Stomach (tissue), 4 donors: ENCODE results near the gene RAB3D.

Experiments
- EP300 ChIP-seq: sonication (generic); formaldehyde crosslinking; IDR thresholded peaks from one replicate; pipeline ENCODE4 v1.6.1; 2017; ENCODE audit warnings: antibody characterized with exemption
- POLR2A ChIP-seq, 4 donors: fragments of 450-650 bp; IDR thresholded peaks; one replicate each; pipeline ENCODE4 v1.6.1; 2016; ENCODE audit warnings: antibody characterized with exemption in 4 of 4, control low read depth in 2 of 4, mild to moderate bottlenecking in 1 of 4, moderate library complexity in 1 of 4
- POLR2AphosphoS5 ChIP-seq, 3 donors: sonication (generic); formaldehyde crosslinking; IDR thresholded peaks; one replicate each; pipeline ENCODE4 v1.6.1; 2016; ENCODE audit warnings: antibody characterized with exemption in 3 of 3
- TF ChIP-seq, protein P1 (sequence below), 7 experiments: fragments of 450-650 bp in 4 of 7; fragments of 200-600 bp in 3 of 7; sonication (generic) in 3 of 7; IDR thresholded peaks; one replicate each; pipeline ENCODE4 v1.5.1; 2016 to 2019; ENCODE audit warnings: antibody characterized with exemption in 7 of 7, control low read depth in 2 of 7, mild to moderate bottlenecking in 1 of 7

DNA sequence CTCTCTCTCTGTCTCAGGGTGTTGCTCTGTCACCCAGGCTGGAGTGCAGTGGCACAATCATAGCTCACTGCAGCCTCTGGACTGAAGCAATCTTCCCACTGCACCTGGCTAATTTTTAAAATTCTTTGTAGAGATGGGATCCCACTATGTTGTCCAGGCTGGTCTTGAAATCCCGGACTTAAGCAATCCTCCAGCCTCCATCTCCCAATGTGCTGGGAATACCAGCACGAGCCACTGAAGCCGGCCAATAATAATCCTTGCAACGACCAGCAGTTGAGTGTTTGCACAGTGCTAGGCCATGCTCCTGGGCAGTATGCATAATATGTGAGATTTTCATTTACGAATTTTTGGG is 45.3 kb upstream of the RAB3D start:
- TF ChIP-seq POLR2AphosphoS5 (IDR thresholded peaks at IDR 0.05), result no peak
- TF ChIP-seq, protein P1, sequence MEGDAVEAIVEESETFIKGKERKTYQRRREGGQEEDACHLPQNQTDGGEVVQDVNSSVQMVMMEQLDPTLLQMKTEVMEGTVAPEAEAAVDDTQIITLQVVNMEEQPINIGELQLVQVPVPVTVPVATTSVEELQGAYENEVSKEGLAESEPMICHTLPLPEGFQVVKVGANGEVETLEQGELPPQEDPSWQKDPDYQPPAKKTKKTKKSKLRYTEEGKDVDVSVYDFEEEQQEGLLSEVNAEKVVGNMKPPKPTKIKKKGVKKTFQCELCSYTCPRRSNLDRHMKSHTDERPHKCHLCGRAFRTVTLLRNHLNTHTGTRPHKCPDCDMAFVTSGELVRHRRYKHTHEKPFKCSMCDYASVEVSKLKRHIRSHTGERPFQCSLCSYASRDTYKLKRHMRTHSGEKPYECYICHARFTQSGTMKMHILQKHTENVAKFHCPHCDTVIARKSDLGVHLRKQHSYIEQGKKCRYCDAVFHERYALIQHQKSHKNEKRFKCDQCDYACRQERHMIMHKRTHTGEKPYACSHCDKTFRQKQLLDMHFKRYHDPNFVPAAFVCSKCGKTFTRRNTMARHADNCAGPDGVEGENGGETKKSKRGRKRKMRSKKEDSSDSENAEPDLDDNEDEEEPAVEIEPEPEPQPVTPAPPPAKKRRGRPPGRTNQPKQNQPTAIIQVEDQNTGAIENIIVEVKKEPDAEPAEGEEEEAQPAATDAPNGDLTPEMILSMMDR (IDR thresholded peaks at IDR 0.05), result no peak
- no peak for TF ChIP-seq EP300
- no peak for TF ChIP-seq POLR2A (IDR thresholded peaks at IDR 0.05)
